GM19397 (cell line): ENCODE results near the gene SLTM.
A peak's percentile ranks its signal among the peaks of the same experiment; 100 is the strongest.
"Not testable (repeated sequence)": the region's sequence is repeated elsewhere in the genome, so short reads cannot be mapped to it uniquely, and the experiment has no call there.

ENCODE experiments used
- ATAC-seq: cut with Tn5 transposase; IDR thresholded peaks from one replicate; pipeline ENCODE4 v1.9.1; 2021; ENCODE audit warnings: mild to moderate bottlenecking, moderate library complexity; ENCODE audit not compliant: unreplicated experiment

The SLTM gene

DNA sequence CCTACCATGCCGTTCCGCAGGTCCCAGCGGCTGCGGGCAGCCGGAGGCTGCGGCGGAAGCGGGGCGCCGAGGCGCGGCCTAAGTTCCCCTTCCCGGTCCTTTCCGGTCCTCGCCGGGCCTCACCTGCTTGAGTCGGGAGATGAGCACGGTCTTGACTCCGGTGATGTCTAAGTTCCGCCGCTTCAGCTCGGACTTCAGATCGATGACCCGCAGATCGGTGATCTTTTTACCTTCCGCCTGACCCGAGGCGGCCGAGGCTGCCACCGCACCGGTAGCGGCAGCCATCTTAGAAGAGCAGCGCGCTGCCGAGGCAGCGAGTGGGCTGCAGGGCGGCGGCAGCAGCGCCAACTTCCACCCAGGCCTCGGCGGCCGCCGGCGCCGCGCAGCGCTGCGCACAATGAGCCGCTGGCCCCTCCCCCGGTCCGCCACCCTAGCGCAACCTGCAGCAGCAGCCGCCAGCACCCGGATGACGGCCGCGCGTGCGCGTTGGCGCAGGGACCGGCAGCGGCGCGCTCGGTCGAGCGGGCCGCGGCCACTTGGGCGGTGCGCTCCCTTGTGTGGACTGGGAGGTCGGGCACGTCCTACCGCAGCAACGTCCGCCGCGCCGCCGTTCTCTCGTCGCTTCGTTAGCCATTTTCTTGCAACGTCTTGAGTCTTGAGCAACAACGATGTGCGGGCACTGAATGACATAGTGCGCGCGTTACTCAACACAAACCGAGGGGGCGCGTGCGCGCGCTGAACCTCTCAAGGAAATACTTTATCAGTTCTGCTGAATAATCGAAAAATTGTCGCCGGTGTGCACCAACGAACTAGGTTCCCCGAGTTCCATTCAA, at the start of gene SLTM:
Gene SLTM, minus strand, starts transcription at position 399 of the 833 bp plus-strand sequence. Its CDS starts 114 bp downstream, at position 285.
- peak; percentile 95 for ATAC-seq

DNA sequence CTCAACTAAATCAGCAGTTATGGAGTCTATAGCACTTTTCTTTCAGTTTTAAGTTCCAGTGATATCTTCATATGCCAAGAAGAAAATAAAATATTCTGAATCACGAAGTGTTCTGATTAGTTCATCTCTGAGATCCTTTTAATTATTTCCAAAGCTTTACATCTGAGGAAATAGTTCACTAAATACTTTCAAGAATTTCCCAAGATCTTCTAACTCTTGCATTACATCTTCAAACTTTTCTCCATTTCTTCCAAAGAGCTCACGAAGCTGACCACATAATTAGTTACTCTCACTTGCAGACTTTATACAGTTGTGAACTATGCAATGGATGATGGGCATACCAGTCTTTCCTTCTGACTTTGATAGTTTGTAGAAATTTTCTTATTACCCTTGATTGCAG, 49.8 kb upstream of the SLTM start:
- no peak for ATAC-seq

DNA sequence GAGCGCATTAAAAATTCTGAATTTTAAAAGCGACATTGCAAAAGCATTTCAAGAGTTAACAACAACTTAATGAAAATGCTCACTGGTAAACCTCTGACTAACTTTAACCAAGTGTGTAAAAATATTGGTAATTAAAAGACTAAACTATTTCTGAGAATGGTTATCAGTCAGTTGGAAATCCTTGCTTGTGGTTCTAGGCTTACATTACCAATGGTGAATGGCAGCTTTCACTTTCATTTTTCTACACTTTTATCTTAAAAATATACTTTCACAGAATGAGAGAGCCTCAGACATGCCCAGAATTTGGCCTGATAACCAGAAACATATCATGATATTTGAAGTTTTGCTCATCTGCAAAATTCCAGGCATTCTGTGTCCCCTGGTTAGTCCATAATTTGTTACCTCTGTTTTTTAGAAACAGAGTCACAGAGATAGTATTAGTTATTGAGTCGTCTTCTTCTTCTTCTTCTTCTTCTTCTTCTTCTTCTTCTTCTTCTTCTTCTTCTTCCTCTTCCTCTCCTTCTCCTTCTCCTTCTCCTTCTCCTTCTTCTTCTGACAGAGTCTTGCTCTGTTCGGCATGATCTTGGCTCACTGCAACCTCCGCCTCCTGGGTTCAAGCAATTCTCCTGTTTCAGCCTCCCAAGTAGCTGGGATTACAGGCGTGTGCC, 48.5 kb upstream of the SLTM start:
- ATAC-seq, result no peak

DNA sequence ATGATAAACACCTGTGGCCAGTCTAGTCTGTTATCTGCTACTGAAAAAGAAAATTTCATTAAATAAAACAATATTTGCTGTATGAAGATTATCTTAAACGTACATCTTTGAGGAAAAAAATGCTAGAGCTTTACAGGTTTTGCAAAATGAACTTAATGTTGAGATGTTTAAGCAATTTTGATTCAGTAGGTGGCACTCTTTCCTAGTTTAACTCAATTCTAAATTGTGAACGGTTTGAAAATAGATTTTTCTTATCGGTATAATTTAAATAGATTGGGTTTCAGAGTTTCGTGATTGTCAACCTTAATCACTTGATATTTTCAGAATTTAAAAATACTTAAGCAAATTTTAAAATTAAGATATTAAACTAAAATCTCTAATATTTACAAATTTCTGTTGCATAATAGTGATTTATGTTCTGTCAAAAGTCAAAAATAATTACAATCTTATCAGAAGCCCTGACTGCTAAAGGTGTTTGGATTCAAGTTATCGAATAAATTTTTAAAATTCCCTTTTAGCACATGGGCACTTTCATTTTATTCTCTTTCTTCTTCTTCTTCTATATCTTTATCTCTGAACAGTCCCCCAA, 47.0 kb upstream of the SLTM start:
- no peak for ATAC-seq

DNA sequence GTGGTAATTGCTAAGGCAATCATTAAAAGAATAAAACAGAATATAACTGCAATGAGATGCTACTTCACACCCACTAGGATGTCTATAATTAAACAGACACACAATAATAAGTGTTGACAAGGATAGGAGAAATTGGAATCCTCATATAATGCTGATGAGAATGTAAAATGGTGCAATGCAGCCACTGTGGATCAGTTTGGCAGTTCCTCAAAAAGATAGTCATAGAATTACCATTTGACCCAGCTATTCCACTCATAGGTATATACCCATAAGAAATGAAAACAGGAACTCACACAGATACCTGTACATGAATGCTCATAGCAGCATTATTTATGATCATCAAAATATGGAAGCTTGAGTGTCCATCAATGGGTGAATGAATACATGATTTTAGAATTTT, 44.4 kb upstream of the SLTM start:
- ATAC-seq, result no peak

DNA sequence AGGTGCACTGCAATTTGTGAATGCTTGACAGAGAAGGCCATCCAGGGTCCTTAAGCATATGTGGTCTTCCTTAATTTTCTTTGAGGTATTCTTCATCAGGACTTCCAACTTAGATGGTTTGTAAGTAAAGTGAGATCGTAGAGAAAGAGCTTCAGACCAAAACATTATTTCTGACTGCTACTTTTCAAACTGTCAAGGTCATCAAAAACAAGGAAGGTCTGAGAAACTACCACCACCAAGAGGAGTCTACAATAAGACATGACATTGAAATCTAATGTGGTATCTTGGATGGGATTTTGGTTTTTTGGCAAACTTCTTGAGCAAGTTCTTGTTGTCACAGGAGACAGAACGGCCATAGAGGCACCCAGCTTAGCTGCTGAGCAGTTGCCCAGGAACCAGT, 34.0 kb upstream of the SLTM start:
- no peak for ATAC-seq

DNA sequence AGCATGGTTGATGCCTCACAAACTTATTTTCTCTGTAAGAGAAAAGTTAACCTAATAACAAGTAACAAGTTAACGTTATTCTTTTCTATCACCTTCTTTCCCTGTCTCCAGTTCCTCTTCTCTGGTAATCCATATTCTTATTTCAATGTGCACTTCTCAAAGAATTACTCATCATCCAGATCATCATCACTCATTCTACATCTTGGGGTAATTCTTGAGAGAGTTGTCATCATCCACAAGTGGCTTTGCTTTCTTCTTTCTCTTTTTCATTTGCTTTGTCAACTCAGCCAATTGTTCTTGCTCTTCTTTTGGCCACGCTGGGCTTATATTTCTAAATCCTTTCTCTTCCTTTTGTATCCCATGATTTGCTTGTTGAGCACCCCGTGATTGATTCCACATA, 33.2 kb upstream of the SLTM start:
- ATAC-seq, result no peak

DNA sequence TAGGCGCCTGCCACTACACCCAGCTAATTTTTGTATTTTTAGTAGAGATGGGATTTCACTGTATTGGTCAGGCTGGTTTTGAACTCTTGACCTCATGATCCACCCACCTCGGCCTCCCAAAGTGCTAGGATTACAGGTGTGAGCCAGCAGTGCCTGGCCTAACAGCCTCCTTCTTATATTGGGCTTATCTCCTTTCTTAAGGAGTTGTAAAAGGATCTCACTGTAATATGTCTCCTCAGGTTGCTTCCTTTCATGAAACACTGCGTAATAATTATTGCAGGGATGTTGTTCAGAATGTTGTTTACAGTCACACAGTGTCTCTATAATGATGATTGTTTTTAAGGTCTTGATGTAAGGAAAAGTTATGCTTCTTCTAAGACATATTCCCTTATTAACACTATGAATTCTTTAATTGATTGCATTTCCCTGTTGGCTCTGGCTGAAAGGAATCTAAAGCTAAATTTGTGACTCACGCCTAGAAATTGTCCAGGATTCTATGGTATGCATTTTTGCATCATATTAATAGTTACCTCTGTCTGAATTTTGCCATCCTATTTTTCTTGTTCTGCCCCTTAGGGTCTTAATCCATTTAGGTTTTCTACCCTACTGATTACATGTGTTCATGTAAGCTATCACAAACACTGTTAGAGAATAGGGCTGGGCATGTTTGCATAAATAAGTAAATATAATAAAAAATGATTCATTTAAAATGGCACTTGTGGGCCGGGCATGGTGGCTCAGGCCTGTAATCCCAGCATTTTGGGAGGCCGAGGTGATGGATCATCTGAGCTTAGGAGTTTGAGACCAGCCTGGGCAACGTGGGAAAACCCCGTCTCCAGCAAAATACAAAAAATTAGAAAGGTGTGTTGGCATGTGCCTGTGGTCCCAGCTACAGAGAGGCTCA, 29.4 kb upstream of the SLTM start:
- ATAC-seq, result no peak

DNA sequence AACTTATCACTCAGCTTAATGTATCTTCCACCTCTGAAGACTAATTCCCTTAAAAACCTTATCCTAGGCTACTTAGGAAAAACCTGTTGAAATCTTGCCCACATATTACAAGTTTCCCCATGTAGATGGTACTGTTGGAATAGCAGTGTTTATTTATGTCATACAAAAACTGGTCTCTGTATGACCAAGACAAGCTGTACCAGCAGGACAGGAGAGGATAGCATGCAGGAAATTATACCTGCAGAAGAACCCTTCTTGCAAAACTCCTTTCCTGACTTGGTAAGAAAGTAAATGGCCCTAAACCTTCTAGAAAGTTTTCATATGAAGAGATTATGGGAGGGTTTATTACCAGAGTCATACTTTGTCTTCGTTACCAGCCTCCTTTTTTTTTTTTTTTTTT, 28.7 kb upstream of the SLTM start:
- no peak for ATAC-seq

DNA sequence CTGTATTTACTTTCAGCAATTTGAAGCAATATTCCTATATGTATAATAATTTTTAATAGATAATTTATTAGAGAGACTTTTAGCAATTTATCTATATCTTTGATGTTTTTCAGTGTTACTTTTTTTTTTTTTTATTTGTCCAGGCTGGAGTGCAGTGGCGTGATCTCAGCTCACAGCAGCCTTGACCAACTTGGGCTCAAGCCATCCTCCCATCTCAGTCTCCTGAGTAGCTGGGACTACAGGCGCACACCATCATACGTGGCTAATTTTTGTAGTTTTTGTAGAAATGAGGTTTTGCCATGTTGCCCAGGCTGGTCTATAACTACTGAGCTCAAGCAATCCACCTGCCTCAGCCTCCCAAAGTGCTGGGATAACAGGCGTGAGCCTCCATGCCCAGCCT, 25.3 kb upstream of the SLTM start:
- ATAC-seq, result no peak

DNA sequence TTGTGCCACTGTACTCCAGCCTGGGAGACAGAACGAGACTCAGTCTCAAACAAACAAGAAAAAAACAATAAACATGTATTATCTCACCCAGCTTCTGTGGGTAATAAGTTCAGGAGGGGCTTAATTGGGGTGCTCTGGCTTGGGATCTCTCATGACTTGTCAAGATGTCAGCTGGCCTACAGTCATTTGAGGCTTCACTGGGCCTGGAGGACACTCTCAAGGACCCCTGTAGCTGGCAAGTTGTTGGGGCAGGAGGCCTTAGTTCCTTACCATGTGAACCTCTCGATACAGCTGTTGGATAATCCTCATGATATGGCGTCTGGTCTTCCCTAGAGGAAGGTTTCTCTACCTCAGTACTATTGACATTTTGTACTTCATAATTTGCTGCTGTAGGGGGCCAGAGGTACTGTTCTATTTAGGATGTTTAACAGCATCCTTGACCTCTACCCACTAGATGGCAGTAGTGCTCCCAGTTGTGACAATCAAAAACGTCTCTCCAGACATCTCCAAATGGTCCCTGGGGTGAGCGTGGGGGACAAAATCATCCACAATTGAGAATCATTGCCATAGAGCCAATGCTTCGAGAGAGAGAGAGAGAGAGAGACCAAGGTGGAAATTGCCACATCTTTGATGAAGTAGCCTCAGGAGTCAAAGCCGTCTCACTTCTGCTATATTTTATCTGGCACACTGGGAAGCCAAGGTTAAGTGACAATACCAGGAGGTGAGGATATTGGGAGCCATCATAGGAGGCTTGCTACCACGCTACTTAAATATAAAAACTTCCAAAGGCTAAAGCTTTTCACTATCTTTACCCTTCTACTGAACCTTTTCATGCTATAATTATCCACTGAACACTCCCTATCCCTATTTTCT, 23.9 kb upstream of the SLTM start:
- peak; percentile 66 for ATAC-seq

DNA sequence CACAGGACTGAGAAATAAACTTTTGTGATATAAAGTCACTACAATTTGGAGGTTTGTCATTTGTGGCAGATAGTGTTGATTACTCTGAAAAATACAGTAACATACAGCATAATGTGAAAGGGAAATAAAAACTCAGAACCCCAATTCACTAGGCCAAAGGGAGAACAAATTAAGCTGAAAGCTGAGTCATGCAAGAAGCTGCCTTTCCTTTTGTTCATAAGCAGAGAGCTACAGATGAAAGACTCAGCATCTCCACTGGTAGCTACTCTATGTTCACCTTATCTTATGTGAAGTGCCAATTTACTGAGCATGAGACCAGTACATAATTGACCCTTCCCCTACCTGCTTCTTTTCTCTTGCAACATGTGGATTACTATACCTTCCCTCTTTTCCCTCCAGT, 19.3 kb upstream of the SLTM start:
- ATAC-seq, result no peak

DNA sequence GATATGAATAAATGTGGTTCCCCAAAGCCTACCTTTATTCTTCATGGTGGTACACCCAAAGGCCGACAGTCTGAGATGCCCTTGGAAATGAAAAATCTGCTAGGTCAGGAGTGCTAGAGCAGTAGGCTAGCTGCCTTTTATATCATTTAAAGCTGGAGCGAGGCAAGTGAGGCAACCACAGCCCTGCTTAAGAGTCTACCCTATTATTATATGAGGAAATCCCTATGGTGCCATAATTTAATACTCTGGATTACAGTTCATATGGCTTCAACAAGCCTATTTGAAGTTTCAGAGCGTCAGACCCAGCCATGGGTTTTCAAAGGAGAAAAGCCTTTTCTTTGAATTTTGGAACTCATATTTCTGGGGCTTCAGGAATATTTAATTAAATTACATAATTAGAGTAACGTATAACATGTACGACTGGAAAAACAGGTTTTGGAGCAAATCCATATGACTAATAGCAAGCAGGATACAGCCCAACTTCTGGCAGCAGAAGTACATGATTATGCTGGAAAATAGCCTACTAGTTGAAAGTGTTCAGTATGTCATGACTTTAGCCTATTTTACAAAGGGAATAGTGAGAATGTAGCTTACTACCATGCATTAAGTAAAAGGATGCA, 18.0 kb upstream of the SLTM start:
- no peak for ATAC-seq

DNA sequence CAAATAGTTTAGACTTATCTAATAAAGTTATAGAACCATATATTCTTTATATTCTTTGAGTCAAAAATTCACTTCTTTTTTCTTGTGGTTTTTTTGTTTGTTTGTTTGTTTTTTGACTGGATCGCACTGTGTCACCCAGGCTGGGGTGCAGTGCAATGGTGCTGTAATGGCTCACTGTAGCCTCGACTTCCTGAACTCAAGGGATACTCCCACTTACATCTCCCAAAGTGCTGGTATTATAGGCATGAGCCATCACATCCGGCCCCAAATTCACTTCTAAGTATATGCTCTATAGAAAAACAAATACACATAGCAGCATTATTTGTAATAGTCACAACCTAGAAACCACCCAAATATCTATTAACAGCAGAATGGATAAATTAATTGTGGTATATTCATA, 13.7 kb upstream of the SLTM start:
- no peak for ATAC-seq

DNA sequence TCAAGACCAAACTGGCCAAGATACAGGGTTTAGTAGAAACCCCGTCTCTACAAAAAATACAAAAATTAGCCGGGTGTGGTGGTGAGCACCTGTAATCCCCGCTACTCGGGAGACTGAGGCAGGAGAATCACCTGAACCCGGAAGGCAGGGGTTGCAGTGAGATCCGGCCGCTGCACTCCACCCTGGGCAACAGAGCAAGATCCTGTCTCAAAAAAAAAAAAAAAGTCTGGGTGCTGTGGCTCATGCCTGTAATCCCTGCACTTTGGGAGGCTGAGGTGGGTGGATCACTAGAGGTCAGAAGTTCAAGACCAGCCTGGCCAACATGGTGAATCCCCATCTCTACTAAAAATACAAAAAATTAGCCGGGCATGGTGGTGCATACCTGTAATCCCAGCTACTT, 1.5 kb upstream of the SLTM start:
- not testable (repeated sequence) for ATAC-seq

DNA sequence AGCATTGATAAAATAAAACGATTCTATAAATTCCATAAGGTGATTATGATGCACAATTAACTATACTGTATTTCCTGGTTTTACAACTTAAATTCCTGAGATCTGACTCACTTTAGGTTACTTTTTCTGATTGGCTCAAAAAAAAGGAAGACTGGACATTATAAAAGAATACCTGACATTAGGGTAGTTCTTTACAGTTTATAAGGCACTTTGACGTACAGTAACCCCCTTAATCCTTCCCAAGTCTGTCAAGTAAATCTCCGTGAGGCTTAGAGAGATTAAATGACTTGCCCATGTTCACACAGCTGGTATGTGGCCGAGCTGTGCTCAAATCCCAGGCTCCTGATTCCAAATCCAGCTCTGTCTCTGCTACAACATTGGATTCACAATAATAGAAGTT, 1.0 kb upstream of the SLTM start:
- ATAC-seq, result no peak

DNA sequence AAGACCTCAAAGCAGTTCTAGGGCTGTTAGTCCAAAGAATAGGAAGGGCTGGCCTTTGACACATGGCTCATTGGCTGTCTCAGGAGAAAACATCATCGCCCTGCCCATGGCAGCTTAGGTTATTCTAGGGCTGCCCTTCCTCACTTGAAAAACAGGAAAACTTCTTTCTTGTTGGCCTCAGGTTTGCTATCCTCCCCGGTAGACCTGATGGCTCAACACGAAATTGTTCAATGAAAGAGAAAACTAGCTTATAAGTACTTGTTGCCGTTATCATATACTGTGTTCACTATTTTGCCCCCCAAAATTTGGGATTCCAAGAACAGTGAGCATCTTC, 602 bp upstream of the SLTM start:
- no peak for ATAC-seq

DNA sequence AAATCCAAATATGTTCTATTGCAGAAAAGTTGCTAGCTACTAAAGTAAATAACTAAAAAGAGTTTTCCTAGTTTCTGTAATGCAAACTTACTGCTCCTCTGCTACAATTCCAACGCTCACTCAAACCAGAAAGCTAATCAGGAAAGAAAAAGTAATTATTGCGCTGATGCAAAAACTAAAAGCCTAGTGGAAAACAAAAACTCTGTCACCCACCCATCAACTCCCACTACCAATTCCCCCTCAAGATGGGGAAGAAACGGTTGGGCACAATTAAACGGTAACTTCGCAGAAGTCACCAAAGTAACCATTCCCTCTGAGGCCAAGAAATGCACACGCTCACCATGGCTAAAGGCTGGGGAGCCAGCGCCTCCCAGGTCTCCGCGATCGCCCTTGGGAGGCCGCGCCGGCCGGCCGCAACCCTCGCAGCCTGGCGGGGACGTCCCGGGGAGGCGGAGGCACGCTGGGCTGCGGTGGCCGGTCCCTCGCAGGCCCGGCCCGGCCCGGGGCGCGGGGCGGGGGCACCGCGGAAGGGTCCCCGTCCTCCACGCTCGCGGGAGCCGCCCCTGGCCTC, 684 bp downstream of the SLTM start:
- ATAC-seq, result peak; percentile 35

DNA sequence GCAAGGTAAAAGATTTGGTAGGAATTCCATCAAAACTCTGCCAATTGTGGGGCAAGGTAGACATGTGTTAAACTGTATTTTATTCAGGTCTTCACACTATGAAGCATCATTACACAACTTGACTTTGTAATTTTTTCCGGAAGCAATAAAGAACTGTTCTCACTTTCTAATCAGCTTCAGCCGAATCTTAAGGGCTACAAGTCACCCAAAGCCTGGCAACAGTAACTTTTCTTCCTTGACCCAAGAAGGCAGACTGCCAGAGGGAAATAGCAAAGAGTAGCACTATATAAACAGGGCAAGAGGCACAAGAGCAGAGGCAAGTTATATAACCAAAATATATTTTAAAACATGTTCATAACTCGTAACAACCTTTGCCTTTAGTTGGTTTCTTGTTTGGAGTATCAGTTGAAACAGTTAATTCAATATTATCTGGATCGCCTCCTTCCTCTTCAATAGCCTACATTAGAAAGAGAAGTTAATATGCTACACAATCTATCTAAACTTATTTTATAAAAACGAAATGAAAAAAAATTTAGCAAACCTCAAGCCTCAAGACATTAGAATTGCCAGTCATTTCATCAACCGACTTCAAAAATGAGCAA, 1.4 kb downstream of the SLTM start:
- ATAC-seq, result no peak
